WTC11 (cell line): ENCODE measurements around the gene SSR3. TPM values are rescaled to one million over a fixed set of nuclear protein-coding genes. Genes with fewer than 3 reads are reported as not detected.

Experiments used
- ATAC-seq: fragments of 200-7000 bp; cut with Tn5 transposase; 2 replicates; pipeline ENCODE4 v1.10.0; 2021; ENCODE audit warnings: mild to moderate bottlenecking, moderate library complexity
- CTCF ChIA-PET: fragments of 300-600 bp; sonication (Branson Sonifier 250); formaldehyde crosslinking; loops from one replicate; lab custom pipeline; 2021; ENCODE audit warnings: antibody characterized with exemption; lab: Charles Lee
- POLR2A ChIA-PET: fragments of 350-600 bp; sonication (Branson Sonifier 250); formaldehyde crosslinking; loops from one replicate; lab custom pipeline; 2021; ENCODE audit warnings: antibody characterized with exemption; lab: Charles Lee
- DNase-seq: peaks from one replicate; pipeline ENCODE4 v3.0.0; 2021; ENCODE audit warnings: low spot score
- H3K27ac Mint-ChIP-seq: 2 replicates; pipeline ENCODE4 v1.8.0; 2021; ENCODE audit warnings: mixed read lengths
- H3K27me3 Mint-ChIP-seq: 2 replicates; pipeline ENCODE4 v1.8.0; 2021; ENCODE audit warnings: low read depth, mild to moderate bottlenecking, moderate library complexity, mixed read lengths
- H3K36me3 Mint-ChIP-seq: 2 replicates; pipeline ENCODE4 v1.8.0; 2021; ENCODE audit warnings: mixed read lengths
- H3K4me1 Mint-ChIP-seq: 2 replicates; pipeline ENCODE4 v1.8.0; 2022; ENCODE audit warnings: mixed read lengths
- H3K4me3 Mint-ChIP-seq: 2 replicates; pipeline ENCODE4 v1.8.0; 2021; ENCODE audit warnings: mild to moderate bottlenecking, moderate library complexity, mixed read lengths
- H3K9me3 Mint-ChIP-seq: 2 replicates; pipeline ENCODE4 v1.8.0; 2021; ENCODE audit warnings: mixed read lengths
- CREM ChIP-seq: sonication (generic); formaldehyde crosslinking; IDR thresholded peaks from 2 replicates; pipeline ENCODE4 v1.8.1; 2022; ENCODE audit warnings: mild to moderate bottlenecking, missing genetic modification reagents, moderate library complexity
- GRHL2 ChIP-seq: fragments of 250-450 bp; sonication (Bioruptor Pico); IDR thresholded peaks from 2 replicates; pipeline ENCODE4 v1.8.0; 2022; ENCODE audit warnings: mild to moderate bottlenecking, moderate library complexity; ENCODE audit not compliant: insufficient replicate concordance, severe bottlenecking
- KAT7 ChIP-seq: sonication (generic); formaldehyde crosslinking; IDR thresholded peaks from 2 replicates; pipeline ENCODE4 v1.8.1; 2023; ENCODE audit warnings: missing genetic modification reagents, mild to moderate bottlenecking, borderline replicate concordance
- NFATC4 ChIP-seq: fragments of 250-450 bp; sonication (Bioruptor Pico); IDR thresholded peaks from 2 replicates; pipeline ENCODE4 v1.9.0; 2021; ENCODE audit warnings: mild to moderate bottlenecking
- NR3C1 ChIP-seq: sonication (generic); formaldehyde crosslinking; conservative IDR thresholded peaks from 2 replicates; pipeline ENCODE4 v1.8.1; 2023; ENCODE audit warnings: low read depth, mild to moderate bottlenecking, missing genetic modification reagents
- RELA ChIP-seq: sonication (generic); formaldehyde crosslinking; IDR thresholded peaks from 2 replicates; pipeline ENCODE4 v1.8.1; 2022; ENCODE audit warnings: missing genetic modification reagents, mild to moderate bottlenecking, borderline replicate concordance
- TP53 ChIP-seq: sonication (generic); formaldehyde crosslinking; IDR thresholded peaks from 2 replicates; pipeline ENCODE4 v1.8.1; 2023; ENCODE audit warnings: mild to moderate bottlenecking, missing genetic modification reagents
- ZNF138 ChIP-seq: sonication (generic); formaldehyde crosslinking; conservative IDR thresholded peaks from 2 replicates; pipeline ENCODE4 v1.8.1; 2022; ENCODE audit warnings: mild to moderate bottlenecking, moderate library complexity, missing genetic modification reagents
- ZNF219 ChIP-seq: sonication (generic); formaldehyde crosslinking; IDR thresholded peaks from 2 replicates; pipeline ENCODE4 v1.8.0; 2023; ENCODE audit warnings: missing genetic modification reagents, mild to moderate bottlenecking, borderline replicate concordance
- ZNF232 ChIP-seq: sonication (generic); formaldehyde crosslinking; IDR thresholded peaks from 2 replicates; pipeline ENCODE4 v1.8.0; 2022; ENCODE audit warnings: mild to moderate bottlenecking, missing genetic modification reagents
- ZNF263 ChIP-seq: sonication (generic); formaldehyde crosslinking; IDR thresholded peaks from 2 replicates; pipeline ENCODE4 v1.8.1; 2022; ENCODE audit warnings: low read depth, mild to moderate bottlenecking, moderate library complexity, missing genetic modification reagents
- ZNF317 ChIP-seq: sonication (generic); formaldehyde crosslinking; IDR thresholded peaks from 2 replicates; pipeline ENCODE4 v1.8.1; 2023; ENCODE audit warnings: low read depth, mild to moderate bottlenecking, moderate library complexity, missing genetic modification reagents, borderline replicate concordance
- ZNF396 ChIP-seq: fragments of 250-450 bp; sonication (Bioruptor Pico); IDR thresholded peaks from 2 replicates; pipeline ENCODE4 v1.8.0; 2021; ENCODE audit warnings: mild to moderate bottlenecking, moderate library complexity, borderline replicate concordance
- total RNA-seq: library from RNA; stranded (reverse); gene quantifications from 3 replicates; pipeline ENCODE4 v1.2.3, GENCODE V29; 2021
- TF ChIP-seq, protein P1 (sequence below): sonication (generic); formaldehyde crosslinking; IDR thresholded peaks from 2 replicates; pipeline ENCODE4 v1.8.1; 2023; ENCODE audit warnings: mild to moderate bottlenecking, moderate library complexity, missing genetic modification reagents
- TF ChIP-seq, protein P2 (sequence below): fragments of 250-450 bp; sonication (Bioruptor Pico); IDR thresholded peaks from 2 replicates; pipeline ENCODE4 v1.9.0; 2021; ENCODE audit warnings: mild to moderate bottlenecking
- TF ChIP-seq, protein P3 (sequence below): fragments of 250-450 bp; sonication (Bioruptor Pico); IDR thresholded peaks from 2 replicates; pipeline ENCODE4 v2.1.2; 2022; ENCODE audit warnings: mild to moderate bottlenecking, moderate library complexity
- TF ChIP-seq, protein P4 (sequence below): fragments of 250-450 bp; sonication (Bioruptor Pico); IDR thresholded peaks from 2 replicates; pipeline ENCODE4 v1.9.0; 2021; ENCODE audit warnings: moderate library complexity, mild to moderate bottlenecking, inconsistent platforms, borderline replicate concordance
- TF ChIP-seq, protein P5 (sequence below): sonication (generic); formaldehyde crosslinking; IDR thresholded peaks from 2 replicates; pipeline ENCODE4 v1.8.0; 2022; ENCODE audit warnings: mild to moderate bottlenecking, missing genetic modification reagents

Gene SSR3
- total RNA-seq, 1 experiment from 2014 or later, result 162 TPM

DNA sequence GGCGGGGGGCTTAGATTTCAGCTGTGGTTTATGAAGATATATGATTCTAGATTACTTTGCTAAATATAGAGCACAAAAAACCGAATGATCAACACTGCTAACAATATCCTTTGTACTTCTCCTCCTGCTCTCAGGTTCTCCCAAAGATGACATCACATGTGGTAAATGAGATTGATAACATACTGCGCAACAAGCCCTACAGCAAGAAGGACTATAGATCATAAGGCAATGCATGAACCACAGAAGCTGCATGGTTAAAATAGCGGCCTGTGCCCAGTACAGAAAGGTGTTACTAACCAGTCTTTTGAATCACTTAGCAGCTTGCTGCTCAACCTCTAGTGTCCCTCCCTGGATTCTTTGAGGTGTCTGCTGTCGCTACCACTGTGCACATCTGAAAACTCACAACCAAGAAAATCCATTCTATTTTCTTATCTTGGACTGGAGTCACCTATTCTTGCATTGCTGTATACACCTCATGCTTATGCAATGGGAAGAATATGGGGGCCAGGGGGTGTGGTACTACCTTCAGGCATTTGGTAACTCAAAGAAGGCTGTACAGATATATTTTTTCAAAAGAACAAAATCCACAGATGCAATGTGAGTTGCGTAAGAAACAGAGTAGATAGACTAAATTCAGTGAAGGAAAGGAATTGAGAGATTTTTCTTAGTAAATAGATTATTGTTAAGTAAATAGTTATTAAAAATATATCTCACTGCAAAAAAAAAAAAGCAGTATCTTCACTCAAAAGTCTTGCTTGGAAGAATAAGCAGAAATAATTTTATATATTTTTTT, 18.2 kb downstream of the SSR3 start:
- ATAC-seq (no peak), DNase-seq (no peak)
- no peak overlapping the region for H3K4me3 Mint-ChIP-seq
- no peaks in the 10 kb centered on the region for H3K27me3 Mint-ChIP-seq
- no peaks in the 10 kb centered on the region for H3K9me3 Mint-ChIP-seq
- CTCF ChIA-PET, result interaction anchor here (0.6 to 1.5 kb wide), 2 partner anchors 58 to 526 kb away, joined by 3 read pairs; no protein-coding TSS in a partner anchor
- no peak overlapping the region for H3K27ac Mint-ChIP-seq
- peaks cover 27% of the 10 kb centered on the region for H3K4me1 Mint-ChIP-seq
- TF ChIP-seq, protein P1, sequence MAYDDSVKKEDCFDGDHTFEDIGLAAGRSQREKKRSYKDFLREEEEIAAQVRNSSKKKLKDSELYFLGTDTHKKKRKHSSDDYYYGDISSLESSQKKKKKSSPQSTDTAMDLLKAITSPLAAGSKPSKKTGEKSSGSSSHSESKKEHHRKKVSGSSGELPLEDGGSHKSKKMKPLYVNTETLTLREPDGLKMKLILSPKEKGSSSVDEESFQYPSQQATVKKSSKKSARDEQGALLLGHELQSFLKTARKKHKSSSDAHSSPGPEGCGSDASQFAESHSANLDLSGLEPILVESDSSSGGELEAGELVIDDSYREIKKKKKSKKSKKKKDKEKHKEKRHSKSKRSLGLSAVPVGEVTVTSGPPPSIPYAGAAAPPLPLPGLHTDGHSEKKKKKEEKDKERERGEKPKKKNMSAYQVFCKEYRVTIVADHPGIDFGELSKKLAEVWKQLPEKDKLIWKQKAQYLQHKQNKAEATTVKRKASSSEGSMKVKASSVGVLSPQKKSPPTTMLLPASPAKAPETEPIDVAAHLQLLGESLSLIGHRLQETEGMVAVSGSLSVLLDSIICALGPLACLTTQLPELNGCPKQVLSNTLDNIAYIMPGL (CRISPR knock-in tag), result no peak
- TF ChIP-seq ZNF317 (CRISPR knock-in tag) (no peak), CREM (CRISPR knock-in tag) (no peak), ZNF138 (CRISPR knock-in tag) (no peak), NR3C1 (CRISPR knock-in tag) (no peak), ZNF232 (CRISPR knock-in tag) (no peak), ZNF263 (no peak), ZNF219 (CRISPR knock-in tag) (no peak), RELA (CRISPR knock-in tag) (no peak), TP53 (CRISPR knock-in tag) (no peak), GRHL2 (CRISPR knock-in tag) (no peak)
- TF ChIP-seq, protein P2, sequence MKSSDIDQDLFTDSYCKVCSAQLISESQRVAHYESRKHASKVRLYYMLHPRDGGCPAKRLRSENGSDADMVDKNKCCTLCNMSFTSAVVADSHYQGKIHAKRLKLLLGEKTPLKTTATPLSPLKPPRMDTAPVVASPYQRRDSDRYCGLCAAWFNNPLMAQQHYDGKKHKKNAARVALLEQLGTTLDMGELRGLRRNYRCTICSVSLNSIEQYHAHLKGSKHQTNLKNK, result no peak
- TF ChIP-seq, protein P3, sequence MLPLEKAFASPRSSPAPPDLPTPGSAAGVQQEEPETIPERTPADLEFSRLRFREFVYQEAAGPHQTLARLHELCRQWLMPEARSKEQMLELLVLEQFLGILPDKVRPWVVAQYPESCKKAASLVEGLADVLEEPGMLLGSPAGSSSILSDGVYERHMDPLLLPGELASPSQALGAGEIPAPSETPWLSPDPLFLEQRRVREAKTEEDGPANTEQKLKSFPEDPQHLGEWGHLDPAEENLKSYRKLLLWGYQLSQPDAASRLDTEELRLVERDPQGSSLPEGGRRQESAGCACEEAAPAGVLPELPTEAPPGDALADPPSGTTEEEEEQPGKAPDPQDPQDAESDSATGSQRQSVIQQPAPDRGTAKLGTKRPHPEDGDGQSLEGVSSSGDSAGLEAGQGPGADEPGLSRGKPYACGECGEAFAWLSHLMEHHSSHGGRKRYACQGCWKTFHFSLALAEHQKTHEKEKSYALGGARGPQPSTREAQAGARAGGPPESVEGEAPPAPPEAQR (CRISPR knock-in tag), result no peak
- peaks cover 15% of the 10 kb centered on the region for H3K36me3 Mint-ChIP-seq
- POLR2A ChIA-PET, result no interaction called here

DNA sequence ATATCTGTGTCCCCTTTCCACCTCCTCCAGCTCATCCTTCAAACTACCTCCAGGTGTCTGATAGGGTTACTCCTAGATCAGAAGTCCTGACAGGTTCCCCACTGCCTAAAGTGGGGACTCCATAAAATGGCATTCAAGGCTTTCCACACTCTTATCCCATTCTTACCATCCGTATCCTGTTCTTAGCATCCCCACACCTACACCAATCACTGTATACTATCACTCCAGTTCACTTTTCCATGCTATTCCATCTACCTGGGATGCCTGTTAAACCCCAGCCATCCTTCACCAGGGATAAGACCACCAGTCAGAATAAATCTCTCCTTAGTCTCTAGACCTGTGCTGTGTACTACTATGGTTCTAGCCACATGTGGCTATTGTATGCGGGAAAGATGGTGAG, 19.1 kb downstream of the SSR3 start:
- Mint-ChIP-seq H3K4me1 (peaks cover 27% of the 10 kb centered on the region), H3K27me3 (no peaks in the 10 kb centered on the region), H3K27ac (peak overlapping the region; percentile 50; the same call in 1 of the 2 replicates), H3K9me3 (no peaks in the 10 kb centered on the region), H3K36me3 (peaks cover 15% of the 10 kb centered on the region), H3K4me3 (no peak overlapping the region)
- ChIA-PET CTCF (interaction anchor here (0.6 to 1.7 kb wide), 6 partner anchors 26 to 384 kb away, joined by 3 to 6 read pairs (median 4); partner anchors contain the start of gene TIPARP), POLR2A (no interaction called here)
- TF ChIP-seq NFATC4, result no peak
- no peak for TF ChIP-seq ZNF396 (CRISPR knock-in tag)
- no peak for TF ChIP-seq KAT7
- TF ChIP-seq, protein P4, sequence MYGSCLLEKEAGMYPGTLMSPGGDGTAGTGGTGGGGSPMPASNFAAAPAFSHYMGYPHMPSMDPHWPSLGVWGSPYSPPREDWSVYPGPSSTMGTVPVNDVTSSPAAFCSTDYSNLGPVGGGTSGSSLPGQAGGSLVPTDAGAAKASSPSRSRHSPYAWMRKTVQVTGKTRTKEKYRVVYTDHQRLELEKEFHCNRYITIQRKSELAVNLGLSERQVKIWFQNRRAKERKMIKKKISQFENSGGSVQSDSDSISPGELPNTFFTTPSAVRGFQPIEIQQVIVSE (CRISPR knock-in tag), result no peak
- TF ChIP-seq, protein P5, sequence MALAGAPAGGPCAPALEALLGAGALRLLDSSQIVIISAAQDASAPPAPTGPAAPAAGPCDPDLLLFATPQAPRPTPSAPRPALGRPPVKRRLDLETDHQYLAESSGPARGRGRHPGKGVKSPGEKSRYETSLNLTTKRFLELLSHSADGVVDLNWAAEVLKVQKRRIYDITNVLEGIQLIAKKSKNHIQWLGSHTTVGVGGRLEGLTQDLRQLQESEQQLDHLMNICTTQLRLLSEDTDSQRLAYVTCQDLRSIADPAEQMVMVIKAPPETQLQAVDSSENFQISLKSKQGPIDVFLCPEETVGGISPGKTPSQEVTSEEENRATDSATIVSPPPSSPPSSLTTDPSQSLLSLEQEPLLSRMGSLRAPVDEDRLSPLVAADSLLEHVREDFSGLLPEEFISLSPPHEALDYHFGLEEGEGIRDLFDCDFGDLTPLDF (CRISPR knock-in tag), result no peak
- no peak for TF ChIP-seq ZNF317 (CRISPR knock-in tag)
- TF ChIP-seq ZNF263, result no peak
- ATAC-seq (no peak), DNase-seq (no peak)
